H9 (cell line): ENCODE data around the gene CEP97. TPM values are rescaled to one million over a fixed set of nuclear protein-coding genes. Genes with fewer than 3 reads are reported as not detected.

Experiments
- DNase-seq: peaks from one replicate; pipeline ENCODE4 v3.0.0-alpha.2; 2017
- H2AFZ ChIP-seq: one replicate; pipeline ENCODE4 v1.6.1; 2013; ENCODE audit warnings: mild to moderate bottlenecking, low read length, control low read depth, moderate library complexity
- H2AK5ac ChIP-seq: 2 replicates; pipeline ENCODE4 v1.6.1; 2013; ENCODE audit warnings: low read length, control low read depth, mixed read lengths; ENCODE audit not compliant: insufficient read length
- H2BK120ac ChIP-seq: one replicate; pipeline ENCODE4 v1.6.1; 2013; ENCODE audit warnings: low read depth, mild to moderate bottlenecking, low read length, control low read depth, inconsistent platforms; ENCODE audit not compliant: poor library complexity, severe bottlenecking
- H2BK12ac ChIP-seq: 2 replicates; pipeline ENCODE4 v1.6.1; 2013; ENCODE audit warnings: low read length, control low read depth, mixed read lengths, low read depth; ENCODE audit not compliant: insufficient read length
- H2BK15ac ChIP-seq: 2 replicates; pipeline ENCODE4 v1.6.1; 2013; ENCODE audit warnings: low read depth, low read length, control low read depth
- H2BK20ac ChIP-seq: one replicate; pipeline ENCODE4 v1.6.1; 2013; ENCODE audit warnings: low read depth, mild to moderate bottlenecking, low read length, control low read depth, inconsistent platforms; ENCODE audit not compliant: poor library complexity, severe bottlenecking
- H2BK5ac ChIP-seq: 2 replicates; pipeline ENCODE4 v1.6.1; 2013; ENCODE audit warnings: low read length, control low read depth, mixed read lengths; ENCODE audit not compliant: insufficient read length
- H3K14ac ChIP-seq: 2 replicates; pipeline ENCODE4 v1.6.1; 2013; ENCODE audit warnings: low read length, control low read depth; ENCODE audit not compliant: insufficient read depth
- H3K18ac ChIP-seq: 2 replicates; pipeline ENCODE4 v1.6.1; 2013; ENCODE audit warnings: low read depth, mild to moderate bottlenecking, mixed read lengths, low read length, control low read depth; ENCODE audit not compliant: insufficient read length
- H3K23ac ChIP-seq: 2 replicates; pipeline ENCODE4 v1.6.1; 2013; ENCODE audit warnings: low read length, control low read depth, mixed read lengths, low read depth; ENCODE audit not compliant: insufficient read length
- H3K23me2 ChIP-seq: 2 replicates; pipeline ENCODE4 v1.6.1; 2013; ENCODE audit warnings: low read depth, mild to moderate bottlenecking, mixed read lengths, low read length, control low read depth; ENCODE audit not compliant: insufficient read length, poor library complexity, severe bottlenecking
- H3K27ac ChIP-seq: 2 replicates; pipeline ENCODE4 v1.5.1; 2013; ENCODE audit warnings: low read length, control low read depth, mixed read lengths, low read depth; ENCODE audit not compliant: insufficient read length
- H3K27me3 ChIP-seq: 2 replicates; pipeline ENCODE4 v1.6.1; 2013; ENCODE audit warnings: low read length, control low read depth, inconsistent platforms; ENCODE audit not compliant: insufficient read depth
- H3K4ac ChIP-seq: 2 replicates; pipeline ENCODE4 v1.6.1; 2013; ENCODE audit warnings: low read depth, mild to moderate bottlenecking, control low read depth, inconsistent platforms, low read length, moderate library complexity
- H3K4me1 ChIP-seq: 2 replicates; pipeline ENCODE4 v1.6.1; 2013; ENCODE audit warnings: low read length, control low read depth, inconsistent platforms; ENCODE audit not compliant: insufficient read depth
- H3K4me2 ChIP-seq: 2 replicates; pipeline ENCODE4 v1.6.1; 2013; ENCODE audit warnings: low read length, control low read depth, mixed read lengths; ENCODE audit not compliant: insufficient read length, insufficient read depth
- H3K56ac ChIP-seq: 2 replicates; pipeline ENCODE4 v1.6.1; 2013; ENCODE audit warnings: low read depth, mild to moderate bottlenecking, mixed read lengths, low read length, control low read depth; ENCODE audit not compliant: insufficient read length
- H3K79me1 ChIP-seq: 2 replicates; pipeline ENCODE4 v1.6.1; 2013; ENCODE audit warnings: low read depth, mild to moderate bottlenecking, moderate library complexity, low read length, control low read depth, inconsistent platforms; ENCODE audit not compliant: insufficient read depth, poor library complexity, severe bottlenecking
- H3K79me2 ChIP-seq: 2 replicates; pipeline ENCODE4 v1.6.1; 2013; ENCODE audit warnings: low read length, control low read depth, inconsistent platforms; ENCODE audit not compliant: insufficient read depth
- H3K9ac ChIP-seq: 2 replicates; pipeline ENCODE4 v1.6.1; 2013; ENCODE audit warnings: low read length, control low read depth, mixed read lengths; ENCODE audit not compliant: insufficient read length; ENCODE audit errors: extremely low read depth
- H3K9me3 ChIP-seq: one replicate; pipeline ENCODE4 v1.6.1; 2013; ENCODE audit warnings: low read depth, low read length, inconsistent platforms; ENCODE audit not compliant: control insufficient read depth
- H3T11ph ChIP-seq: one replicate; pipeline ENCODE4 v1.6.1; 2013; ENCODE audit warnings: mild to moderate bottlenecking, low read length, control low read depth, inconsistent platforms
- H4K20me1 ChIP-seq: one replicate; pipeline ENCODE4 v1.6.1; 2013; ENCODE audit not compliant: control insufficient read depth, insufficient read length, insufficient read depth
- H4K5ac ChIP-seq: 2 replicates; pipeline ENCODE4 v1.6.1; 2013; ENCODE audit warnings: low read depth, mild to moderate bottlenecking, mixed read lengths, low read length, control low read depth; ENCODE audit not compliant: insufficient read length
- H4K8ac ChIP-seq: replicated peaks from 2 replicates; pipeline ENCODE4 v1.6.1; 2013; ENCODE audit warnings: low read length, control low read depth, mixed read lengths, low read depth; ENCODE audit not compliant: insufficient read length
- H4K91ac ChIP-seq: 2 replicates; pipeline ENCODE4 v1.6.1; 2013; ENCODE audit warnings: low read depth, mild to moderate bottlenecking, moderate library complexity, mixed read lengths, low read length, control low read depth; ENCODE audit not compliant: insufficient read length
- H3K27ac Mint-ChIP-seq, 3 experiments: 2 replicates in 2 of 3; 3 replicates in 1 of 3; pipeline ENCODE4 v1.8.0; 2020 to 2021; ENCODE audit warnings: mixed read lengths in 3 of 3, mild to moderate bottlenecking in 1 of 3, moderate library complexity in 1 of 3
- H3K27me3 Mint-ChIP-seq: 2 replicates; pipeline ENCODE4 v1.8.0; 2021; ENCODE audit warnings: low read depth, mild to moderate bottlenecking, moderate library complexity, mixed read lengths
- H3K36me3 Mint-ChIP-seq, 3 experiments: 2 replicates in 2 of 3; 3 replicates in 1 of 3; pipeline ENCODE4 v1.8.0; 2020 to 2021; ENCODE audit warnings: low read depth in 3 of 3, mixed read lengths in 3 of 3; ENCODE audit not compliant: insufficient read depth in 1 of 3
- H3K4me1 Mint-ChIP-seq, 2 experiments: 2 replicates each; pipeline ENCODE4 v1.8.0; 2020; ENCODE audit warnings: mixed read lengths in 2 of 2
- H3K4me3 Mint-ChIP-seq, 2 experiments: 2 replicates in 1 of 2; 3 replicates in 1 of 2; pipeline ENCODE4 v1.8.0; 2020 to 2021; ENCODE audit warnings: mild to moderate bottlenecking in 2 of 2, mixed read lengths in 2 of 2, moderate library complexity in 1 of 2
- H3K9me3 Mint-ChIP-seq, 2 experiments: 2 replicates in 1 of 2; 3 replicates in 1 of 2; pipeline ENCODE4 v1.8.0; 2020; ENCODE audit warnings: mild to moderate bottlenecking in 2 of 2, mixed read lengths in 2 of 2, moderate library complexity in 1 of 2
- WGBS: extraction: QIAGEN DNeasy Blood & Tissue Kit; methylation state at CpG from one replicate; pipeline ENCODE4 v1.1.7; 2013; ENCODE audit warnings: missing lambda C conversion rate, low lambda C conversion rate, mixed read lengths; ENCODE audit not compliant: insufficient read length; ENCODE audit errors: extremely low coverage; 5-methylcytosine and 5-hydroxymethylcytosine counted together
- total RNA-seq: library from RNA; stranded (reverse); gene quantifications from 2 replicates; pipeline ENCODE4 v1.2.1, GENCODE V29; 2021
- TF ChIP-seq, protein P1 (sequence below): fragments of 200-600 bp; sonication (generic); conservative IDR thresholded peaks from 3 replicates; pipeline ENCODE4 v1.8.0; 2021; ENCODE audit warnings: antibody characterized with exemption, mild to moderate bottlenecking

Gene CEP97
- total RNA-seq, 1 experiment from 2014 or later = 13.9 TPM

DNA sequence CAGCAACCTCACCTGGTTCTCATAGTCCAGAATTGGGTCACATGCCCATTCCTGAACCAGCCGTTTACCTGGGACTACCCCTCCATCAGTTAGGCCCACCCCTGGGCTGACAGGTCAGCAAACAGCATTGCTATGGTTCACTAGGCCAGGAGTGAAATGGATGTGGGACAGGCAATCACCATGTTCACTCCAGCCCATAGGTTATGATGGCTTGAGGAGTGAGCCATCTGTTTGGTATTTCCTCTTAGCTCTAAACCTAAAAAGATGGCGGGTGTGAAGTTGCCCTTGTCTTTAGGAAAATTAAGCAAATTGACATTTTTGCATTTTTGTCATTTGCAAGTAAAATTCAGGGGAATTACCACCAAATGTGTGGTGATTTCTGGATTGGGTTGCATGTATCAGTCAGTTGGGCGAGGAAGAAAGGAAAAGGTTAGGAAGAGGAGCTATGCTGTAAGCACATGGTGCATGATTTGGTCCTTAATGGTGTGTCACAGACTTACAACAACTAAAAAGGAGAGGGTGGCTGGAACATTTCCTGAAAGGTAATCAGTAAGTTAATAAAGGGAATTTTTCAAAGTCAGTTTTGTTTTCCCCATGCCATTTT is 71.8 kb downstream of the CEP97 start:
- H3K23ac ChIP-seq = no peak overlapping the region
- peaks cover 26 to 43% (median 42%) of the 10 kb centered on the region in 3 experiments for H3K36me3 Mint-ChIP-seq
- TF ChIP-seq, protein P1, sequence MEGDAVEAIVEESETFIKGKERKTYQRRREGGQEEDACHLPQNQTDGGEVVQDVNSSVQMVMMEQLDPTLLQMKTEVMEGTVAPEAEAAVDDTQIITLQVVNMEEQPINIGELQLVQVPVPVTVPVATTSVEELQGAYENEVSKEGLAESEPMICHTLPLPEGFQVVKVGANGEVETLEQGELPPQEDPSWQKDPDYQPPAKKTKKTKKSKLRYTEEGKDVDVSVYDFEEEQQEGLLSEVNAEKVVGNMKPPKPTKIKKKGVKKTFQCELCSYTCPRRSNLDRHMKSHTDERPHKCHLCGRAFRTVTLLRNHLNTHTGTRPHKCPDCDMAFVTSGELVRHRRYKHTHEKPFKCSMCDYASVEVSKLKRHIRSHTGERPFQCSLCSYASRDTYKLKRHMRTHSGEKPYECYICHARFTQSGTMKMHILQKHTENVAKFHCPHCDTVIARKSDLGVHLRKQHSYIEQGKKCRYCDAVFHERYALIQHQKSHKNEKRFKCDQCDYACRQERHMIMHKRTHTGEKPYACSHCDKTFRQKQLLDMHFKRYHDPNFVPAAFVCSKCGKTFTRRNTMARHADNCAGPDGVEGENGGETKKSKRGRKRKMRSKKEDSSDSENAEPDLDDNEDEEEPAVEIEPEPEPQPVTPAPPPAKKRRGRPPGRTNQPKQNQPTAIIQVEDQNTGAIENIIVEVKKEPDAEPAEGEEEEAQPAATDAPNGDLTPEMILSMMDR = no peak
- H3K4me3 Mint-ChIP-seq = no peak overlapping the region
- H3K27ac ChIP-seq = no peak overlapping the region
- no peak overlapping the region for H3K14ac ChIP-seq
- H3K4me1 ChIP-seq = peaks cover 2% of the 10 kb centered on the region; the same call in 1 of the 2 replicates
- no peak overlapping the region for H3K9ac ChIP-seq
- no peak overlapping the region for H4K5ac ChIP-seq
- no peak for DNase-seq
- no peak overlapping the region for H2AFZ ChIP-seq
- H2BK120ac ChIP-seq = no peak overlapping the region
- H3K79me1 ChIP-seq = no peaks in the 10 kb centered on the region
- no peak overlapping the region for H2BK12ac ChIP-seq
- WGBS = no CpG with 5 or more reads among the region's 3 CpGs
- peaks cover 6 to 7% of the 10 kb centered on the region in 2 experiments; a peak in 2 of 5 replicates for H3K9me3 Mint-ChIP-seq
- H3K27me3 Mint-ChIP-seq = no peaks in the 10 kb centered on the region
- H2BK20ac ChIP-seq = no peak overlapping the region
- no peak overlapping the region for H3K18ac ChIP-seq
- H3T11ph ChIP-seq = no peak overlapping the region
- no peaks in the 10 kb centered on the region for H3K27me3 ChIP-seq
- no peak overlapping the region for H3K4ac ChIP-seq
- H2BK5ac ChIP-seq = no peak overlapping the region
- no peak overlapping the region for H3K4me2 ChIP-seq
- no peaks in the 10 kb centered on the region for H4K20me1 ChIP-seq
- H3K27ac Mint-ChIP-seq = no peak overlapping the region
- no peaks in the 10 kb centered on the region for H3K23me2 ChIP-seq
- no peaks in the 10 kb centered on the region; the same call in 1 of the 2 replicates for H3K79me2 ChIP-seq
- no peak overlapping the region for H3K56ac ChIP-seq
- no peaks in the 10 kb centered on the region for H3K9me3 ChIP-seq
- no peak overlapping the region for H2BK15ac ChIP-seq
- H3K4me1 Mint-ChIP-seq = peaks cover 9% of the 10 kb centered on the region in 2 experiments
- H4K91ac ChIP-seq = no peak overlapping the region
- H4K8ac ChIP-seq = no peak overlapping the region
- H2AK5ac ChIP-seq = no peak overlapping the region
